Keratinocyte (primary cell): ENCODE measurements around the gene ABHD2.
"Not testable (repeated sequence)": the region's sequence is repeated elsewhere in the genome, so short reads cannot be mapped to it uniquely, and the experiment has no call there.

ENCODE experiments used
- CTCF ChIP-seq, 3 experiments: IDR thresholded peaks in 1 of 3; conservative IDR thresholded peaks in 1 of 3; optimal IDR thresholded peaks in 1 of 3; 2 replicates in 2 of 3; 3 replicates in 1 of 3; pipeline versions ENCODE3 to v1.5.1; 2011; ENCODE audit warnings: low read length in 3 of 3, mild to moderate bottlenecking in 3 of 3, moderate library complexity in 2 of 3, control low read depth in 1 of 3, inconsistent platforms in 1 of 3; ENCODE audit not compliant: insufficient read depth in 2 of 3; ENCODE audit errors: extremely low read depth in 1 of 3
- EZH2 ChIP-seq: IDR thresholded peaks from one replicate; pipeline ENCODE4 v1.6.1; 2012; ENCODE audit warnings: inconsistent platforms, mild to moderate bottlenecking, low read length, moderate library complexity

DNA sequence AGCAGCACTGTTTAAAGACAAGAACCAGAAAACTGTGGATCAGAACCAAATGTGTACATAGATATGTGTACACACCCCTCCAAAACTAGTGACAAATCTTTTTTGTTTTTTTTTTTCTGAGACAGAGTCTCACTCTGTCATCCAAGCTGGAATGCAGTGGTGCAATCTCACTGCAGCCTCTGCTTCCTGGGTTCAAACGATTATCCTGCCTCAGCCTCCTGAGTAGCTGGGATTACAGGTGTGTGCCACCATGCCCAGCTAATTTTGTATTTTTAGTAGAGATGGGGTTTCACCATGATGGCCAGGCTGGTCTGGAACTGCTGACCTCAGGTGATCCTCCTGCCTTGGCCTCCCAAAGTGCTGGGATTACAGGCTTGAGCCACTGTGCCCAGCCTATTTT is 2.3 kb upstream of the ABHD2 start:
- TF ChIP-seq CTCF (optimal IDR thresholded peaks at IDR 0.05 in 1 of 3, IDR thresholded peaks at IDR 0.05 in 1 of 3, conservative IDR thresholded peaks at IDR 0.05 in 1 of 3; ENCODE audit: extremely low read depth in 1 of 3, insufficient read depth in 2 of 3, low read length in 3 of 3); EZH2: not testable (repeated sequence)
